Measurements from ENCODE around the gene GBP6. TPM values are rescaled to one million over a fixed set of nuclear protein-coding genes. Genes with fewer than 3 reads are reported as not detected.

The GBP6 gene
- total RNA-seq, 5 donors from 2014 or later (not counting 1 experiment from before 2014, with no cell fraction given): 0.13 to 0.83 (median 0.18) TPM; not detected in 1

DNA sequence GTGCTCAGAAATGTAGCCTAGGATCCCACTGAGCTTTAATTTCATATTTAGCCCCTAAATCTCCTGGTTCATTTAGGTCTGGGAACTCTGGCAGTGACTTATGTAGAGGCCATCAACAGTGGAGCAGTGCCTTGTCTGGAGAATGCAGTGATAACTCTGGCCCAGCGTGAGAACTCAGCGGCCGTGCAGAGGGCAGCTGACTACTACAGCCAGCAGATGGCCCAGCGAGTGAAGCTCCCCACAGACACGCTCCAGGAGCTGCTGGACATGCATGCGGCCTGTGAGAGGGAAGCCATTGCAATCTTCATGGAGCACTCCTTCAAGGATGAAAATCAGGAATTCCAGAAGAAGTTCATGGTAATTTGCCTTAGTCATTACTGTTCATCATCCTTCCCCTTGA is 17.8 kb downstream of the GBP6 start:
- ChIA-PET POLR2A (no interaction called here), CTCF (interaction anchor here in 1 of 2 donors (0.7 kb wide), 1 partner anchor 72 kb away, joined by 9 read pairs; no protein-coding TSS in a partner anchor)
- Mint-ChIP-seq H3K27me3 (no peaks in the 10 kb centered on the region), H3K4me1 (no peaks in the 10 kb centered on the region), H3K36me3 (no peaks in the 10 kb centered on the region), H3K9me3 (no peaks in the 10 kb centered on the region), H3K27ac (no peak overlapping the region), H3K4me3 (no peak overlapping the region)
- Histone ChIP-seq H3K9me3 (no peaks in the 10 kb centered on the region), H3K36me3 (ENCODE audit: control insufficient read depth in 2 of 2, extremely low read depth in 1 of 2, insufficient read depth in 1 of 2, low read length in 1 of 2) (no peaks in the 10 kb centered on the region), H3K4me1 (ENCODE audit: control insufficient read depth in 1 of 2, extremely low read depth in 1 of 2, insufficient read depth in 2 of 2, low read length in 2 of 2) (no peaks in the 10 kb centered on the region), H3K27me3 (replicated peaks in 1 of 2; ENCODE audit: control insufficient read depth in 2 of 2, extremely low read depth in 1 of 2, insufficient read depth in 2 of 2, low read length in 1 of 2) (no peaks in the 10 kb centered on the region), H3K4me3 (ENCODE audit: control insufficient read depth in 1 of 2, extremely low read depth in 1 of 2, low read length in 1 of 2) (no peak overlapping the region), H3K27ac (ENCODE audit: low read length) (no peak overlapping the region)
- ATAC-seq (replicated peaks in 1 of 4) (no peak), DNase-seq (no peak)
- 98% methylated on average over 6 of the region's 6 CpGs for WGBS (ENCODE audit: insufficient coverage)

DNA sequence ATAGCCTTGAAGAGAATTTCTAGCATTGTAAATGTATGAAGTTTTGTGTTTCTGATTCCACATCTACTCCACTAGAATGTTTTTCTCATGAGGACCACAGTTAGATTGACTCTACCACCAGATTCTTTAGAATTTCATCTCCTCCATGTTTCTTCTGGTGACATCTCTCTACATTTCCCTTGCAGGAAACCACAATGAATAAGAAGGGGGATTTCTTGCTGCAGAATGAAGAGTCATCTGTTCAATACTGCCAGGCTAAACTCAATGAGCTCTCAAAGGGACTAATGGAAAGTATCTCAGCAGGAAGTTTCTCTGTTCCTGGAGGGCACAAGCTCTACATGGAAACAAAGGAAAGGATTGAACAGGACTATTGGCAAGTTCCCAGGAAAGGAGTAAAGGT is 18.6 kb downstream of the GBP6 start:
- ATAC-seq (replicated peaks in 1 of 4) (no peak), DNase-seq (no peak)
- H3K4me1 ChIP-seq (ENCODE audit: control insufficient read depth in 1 of 2, extremely low read depth in 1 of 2, insufficient read depth in 2 of 2, low read length in 2 of 2): no peaks in the 10 kb centered on the region
- ChIA-PET CTCF (no interaction called here), POLR2A (interaction anchor here in 1 of 2 donors (0.6 kb wide), 1 partner anchor 1916 kb away, joined by 5 read pairs; no protein-coding TSS in a partner anchor)
- Mint-ChIP-seq H3K36me3 (no peaks in the 10 kb centered on the region), H3K27me3 (no peaks in the 10 kb centered on the region), H3K4me1 (no peaks in the 10 kb centered on the region), H3K4me3 (no peak overlapping the region), H3K27ac (no peak overlapping the region), H3K9me3 (no peaks in the 10 kb centered on the region)
- no peaks in the 10 kb centered on the region for H3K9me3 ChIP-seq
- H3K27ac ChIP-seq (ENCODE audit: low read length): no peak overlapping the region
- H3K36me3 ChIP-seq (ENCODE audit: control insufficient read depth in 2 of 2, extremely low read depth in 1 of 2, insufficient read depth in 1 of 2, low read length in 1 of 2): no peaks in the 10 kb centered on the region
- H3K4me3 ChIP-seq (ENCODE audit: control insufficient read depth in 1 of 2, extremely low read depth in 1 of 2, low read length in 1 of 2): no peak overlapping the region
- H3K27me3 ChIP-seq (replicated peaks in 1 of 2; ENCODE audit: control insufficient read depth in 2 of 2, extremely low read depth in 1 of 2, insufficient read depth in 2 of 2, low read length in 1 of 2): no peaks in the 10 kb centered on the region

DNA sequence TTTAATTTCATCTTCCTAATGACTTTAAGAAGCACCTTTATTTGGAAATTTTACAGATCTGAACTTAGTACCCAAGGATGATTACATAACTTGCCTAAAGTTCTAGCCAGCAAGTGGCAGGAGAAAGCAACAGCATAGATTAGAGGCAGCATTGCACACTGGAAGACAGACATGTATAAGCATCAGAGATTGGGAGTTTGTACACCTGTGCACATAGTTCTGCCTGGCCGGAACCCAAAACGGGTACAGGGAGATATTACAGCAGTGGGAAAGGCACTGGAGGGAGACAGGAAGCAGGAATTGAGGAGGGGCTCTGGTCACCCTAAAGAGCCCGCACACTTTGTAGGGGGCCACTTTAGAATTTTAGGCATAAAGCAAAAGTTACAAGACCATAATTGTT is 19.3 kb downstream of the GBP6 start:
- POLR2A ChIA-PET: interaction anchor here in 1 of 2 donors (0.6 kb wide), 1 partner anchor 1917 kb away, joined by 5 read pairs; no protein-coding TSS in a partner anchor
- H3K27ac ChIP-seq (ENCODE audit: low read length): no peak overlapping the region
- CTCF ChIA-PET: no interaction called here
- Mint-ChIP-seq H3K27ac (no peak overlapping the region), H3K27me3 (no peaks in the 10 kb centered on the region), H3K4me3 (no peak overlapping the region), H3K4me1 (no peaks in the 10 kb centered on the region), H3K9me3 (no peaks in the 10 kb centered on the region), H3K36me3 (no peaks in the 10 kb centered on the region)
- ATAC-seq (replicated peaks in 1 of 4) (no peak), DNase-seq (no peak)
- H3K9me3 ChIP-seq: no peaks in the 10 kb centered on the region
- no peak overlapping the region for H3K4me3 ChIP-seq (ENCODE audit: control insufficient read depth in 1 of 2, extremely low read depth in 1 of 2, low read length in 1 of 2)
- WGBS (ENCODE audit: insufficient coverage): 90% methylated on average over 2 of the region's 3 CpGs
- no peaks in the 10 kb centered on the region for H3K4me1 ChIP-seq (ENCODE audit: control insufficient read depth in 1 of 2, extremely low read depth in 1 of 2, insufficient read depth in 2 of 2, low read length in 2 of 2)
- no peaks in the 10 kb centered on the region for H3K36me3 ChIP-seq (ENCODE audit: control insufficient read depth in 2 of 2, extremely low read depth in 1 of 2, insufficient read depth in 1 of 2, low read length in 1 of 2)
- no peaks in the 10 kb centered on the region for H3K27me3 ChIP-seq (replicated peaks in 1 of 2; ENCODE audit: control insufficient read depth in 2 of 2, extremely low read depth in 1 of 2, insufficient read depth in 2 of 2, low read length in 1 of 2)

DNA sequence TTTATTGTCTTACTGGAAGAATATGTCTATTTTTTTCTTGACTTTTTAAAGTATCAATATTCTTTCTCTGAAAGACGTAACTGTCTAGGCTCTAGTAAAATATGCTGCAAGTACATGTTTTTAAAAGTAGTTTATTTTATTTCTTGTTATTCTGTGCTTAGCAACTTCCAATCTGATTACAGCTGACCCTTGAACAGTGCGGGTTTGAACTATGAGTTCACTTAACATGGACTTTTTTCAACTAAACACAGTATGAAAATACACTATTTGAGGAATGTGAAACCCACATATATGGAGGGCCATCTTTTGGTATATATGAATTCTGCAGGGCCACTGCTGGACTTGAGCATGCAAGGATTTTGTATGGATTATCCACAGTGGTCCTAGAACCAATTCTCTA is 26.8 kb downstream of the GBP6 start:
- no peaks in the 10 kb centered on the region for H3K4me1 ChIP-seq (ENCODE audit: control insufficient read depth in 1 of 2, extremely low read depth in 1 of 2, insufficient read depth in 2 of 2, low read length in 2 of 2)
- H3K27me3 ChIP-seq (replicated peaks in 1 of 2; ENCODE audit: control insufficient read depth in 2 of 2, extremely low read depth in 1 of 2, insufficient read depth in 2 of 2, low read length in 1 of 2): no peaks in the 10 kb centered on the region
- Mint-ChIP-seq H3K27ac (no peak overlapping the region), H3K9me3 (peaks cover 5 to 11% (median 5%) of the 10 kb centered on the region in 3 donors), H3K4me3 (no peak overlapping the region), H3K27me3 (no peaks in the 10 kb centered on the region), H3K36me3 (peaks cover 5% of the 10 kb centered on the region), H3K4me1 (no peaks in the 10 kb centered on the region)
- no peak overlapping the region for H3K27ac ChIP-seq (ENCODE audit: low read length)
- H3K9me3 ChIP-seq: no peaks in the 10 kb centered on the region
- H3K4me3 ChIP-seq (ENCODE audit: control insufficient read depth in 1 of 2, extremely low read depth in 1 of 2, low read length in 1 of 2): no peak overlapping the region
- no peaks in the 10 kb centered on the region for H3K36me3 ChIP-seq (ENCODE audit: control insufficient read depth in 2 of 2, extremely low read depth in 1 of 2, insufficient read depth in 1 of 2, low read length in 1 of 2)
- POLR2A ChIA-PET: no interaction called here
- no peak for DNase-seq
- no CpG with 5 or more reads among the region's 2 CpGs for WGBS (ENCODE audit: insufficient coverage)
- no peak for ATAC-seq (replicated peaks in 1 of 4)
- CTCF ChIA-PET: no interaction called here

DNA sequence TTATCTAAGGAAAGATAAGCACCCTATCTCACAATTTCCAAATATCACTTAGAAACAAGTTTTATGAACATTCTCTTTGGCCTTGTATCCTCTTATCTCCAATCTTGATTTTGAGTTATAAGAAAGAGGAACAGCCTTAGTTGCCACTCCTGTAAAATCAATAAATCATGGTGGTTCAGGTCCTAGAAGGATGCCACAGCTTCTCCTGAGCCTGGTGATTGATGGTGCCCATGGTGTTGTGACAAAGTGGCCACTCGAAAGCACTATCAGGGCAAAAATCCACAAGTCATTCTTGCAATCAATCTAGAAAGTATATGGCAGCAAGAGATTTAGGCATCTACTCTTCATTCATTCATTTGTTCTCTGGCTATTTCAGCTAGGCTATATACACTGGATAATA is 27.8 kb downstream of the GBP6 start:
- ChIA-PET POLR2A (no interaction called here), CTCF (no interaction called here)
- Mint-ChIP-seq H3K36me3 (peaks cover 5% of the 10 kb centered on the region), H3K4me1 (no peaks in the 10 kb centered on the region), H3K27me3 (no peaks in the 10 kb centered on the region), H3K4me3 (no peak overlapping the region), H3K9me3 (peaks cover 5 to 17% (median 6%) of the 10 kb centered on the region in 3 donors), H3K27ac (no peak overlapping the region)
- ATAC-seq (replicated peaks in 1 of 4): no peak
- Histone ChIP-seq H3K27ac (ENCODE audit: low read length) (no peak overlapping the region), H3K27me3 (replicated peaks in 1 of 2; ENCODE audit: control insufficient read depth in 2 of 2, extremely low read depth in 1 of 2, insufficient read depth in 2 of 2, low read length in 1 of 2) (no peaks in the 10 kb centered on the region), H3K36me3 (ENCODE audit: control insufficient read depth in 2 of 2, extremely low read depth in 1 of 2, insufficient read depth in 1 of 2, low read length in 1 of 2) (no peaks in the 10 kb centered on the region), H3K4me3 (ENCODE audit: control insufficient read depth in 1 of 2, extremely low read depth in 1 of 2, low read length in 1 of 2) (no peak overlapping the region), H3K4me1 (ENCODE audit: control insufficient read depth in 1 of 2, extremely low read depth in 1 of 2, insufficient read depth in 2 of 2, low read length in 2 of 2) (no peaks in the 10 kb centered on the region), H3K9me3 (no peaks in the 10 kb centered on the region)
- no peak for DNase-seq
- no CpG with 5 or more reads among the region's 1 CpG for WGBS (ENCODE audit: insufficient coverage)

DNA sequence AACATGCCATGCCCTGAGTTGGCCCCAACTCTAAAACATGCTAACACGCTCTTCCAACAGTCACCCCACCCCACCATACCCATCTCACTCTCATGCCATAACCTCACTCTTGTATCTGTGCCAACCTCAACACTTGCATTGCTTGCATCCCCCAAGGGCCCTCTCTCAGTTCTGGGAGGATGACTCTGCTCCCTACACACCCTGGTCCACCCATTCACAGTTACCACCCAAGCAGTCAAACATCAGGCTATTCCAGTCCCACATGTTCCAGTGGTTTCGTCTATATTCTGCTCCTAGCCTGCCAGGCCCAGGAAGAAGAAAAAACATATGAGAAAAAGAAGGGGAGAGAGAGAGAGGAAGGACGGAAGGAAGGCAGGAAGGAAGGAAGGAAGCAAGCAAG is 31.0 kb downstream of the GBP6 start:
- H3K4me3 ChIP-seq (ENCODE audit: control insufficient read depth in 1 of 2, extremely low read depth in 1 of 2, low read length in 1 of 2): no peak overlapping the region
- no peaks in the 10 kb centered on the region for H3K4me1 ChIP-seq (ENCODE audit: control insufficient read depth in 1 of 2, extremely low read depth in 1 of 2, insufficient read depth in 2 of 2, low read length in 2 of 2)
- DNase-seq: no peak
- peaks cover 5% of the 10 kb centered on the region for H3K36me3 Mint-ChIP-seq
- 90% methylated on average over 1 of the region's 3 CpGs for WGBS (ENCODE audit: insufficient coverage)
- H3K27ac ChIP-seq (ENCODE audit: low read length): no peak overlapping the region
- H3K4me1 Mint-ChIP-seq: no peaks in the 10 kb centered on the region
- CTCF ChIA-PET: no interaction called here
- no peaks in the 10 kb centered on the region for H3K27me3 ChIP-seq (replicated peaks in 1 of 2; ENCODE audit: control insufficient read depth in 2 of 2, extremely low read depth in 1 of 2, insufficient read depth in 2 of 2, low read length in 1 of 2)
- no peaks in the 10 kb centered on the region for H3K27me3 Mint-ChIP-seq
- H3K27ac Mint-ChIP-seq: no peak overlapping the region
- H3K4me3 Mint-ChIP-seq: no peak overlapping the region
- H3K9me3 Mint-ChIP-seq: peaks cover 5 to 27% (median 22%) of the 10 kb centered on the region in 3 donors
- no peaks in the 10 kb centered on the region for H3K9me3 ChIP-seq
- H3K36me3 ChIP-seq (ENCODE audit: control insufficient read depth in 2 of 2, extremely low read depth in 1 of 2, insufficient read depth in 1 of 2, low read length in 1 of 2): no peaks in the 10 kb centered on the region
- POLR2A ChIA-PET: no interaction called here
- ATAC-seq (replicated peaks in 1 of 4): no peak

DNA sequence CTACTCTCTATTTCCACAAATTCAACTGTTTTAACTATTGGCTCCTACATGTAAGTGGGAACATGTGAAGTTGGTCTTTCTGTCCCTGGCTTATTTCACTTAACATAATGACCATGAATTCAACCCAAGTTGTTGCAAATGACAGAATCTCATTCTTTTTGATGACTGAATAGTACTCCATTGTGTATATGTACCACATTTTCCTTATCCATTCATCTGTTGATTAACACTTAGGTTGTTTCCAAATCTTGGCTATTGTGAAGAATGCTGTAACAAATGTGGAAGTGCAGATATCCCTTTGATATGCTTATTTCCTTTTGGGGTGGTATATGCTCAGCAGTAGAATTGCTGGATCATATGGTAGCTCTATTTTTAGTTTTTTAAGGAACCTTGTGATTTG is 33.0 kb downstream of the GBP6 start:
- Histone ChIP-seq H3K27me3 (replicated peaks in 1 of 2; ENCODE audit: control insufficient read depth in 2 of 2, extremely low read depth in 1 of 2, insufficient read depth in 2 of 2, low read length in 1 of 2) (no peaks in the 10 kb centered on the region), H3K36me3 (ENCODE audit: control insufficient read depth in 2 of 2, extremely low read depth in 1 of 2, insufficient read depth in 1 of 2, low read length in 1 of 2) (no peaks in the 10 kb centered on the region), H3K4me3 (ENCODE audit: control insufficient read depth in 1 of 2, extremely low read depth in 1 of 2, low read length in 1 of 2) (no peak overlapping the region), H3K27ac (ENCODE audit: low read length) (no peak overlapping the region), H3K4me1 (ENCODE audit: control insufficient read depth in 1 of 2, extremely low read depth in 1 of 2, insufficient read depth in 2 of 2, low read length in 2 of 2) (no peaks in the 10 kb centered on the region), H3K9me3 (no peaks in the 10 kb centered on the region)
- Mint-ChIP-seq H3K4me3 (no peak overlapping the region), H3K27ac (no peak overlapping the region), H3K9me3 (peaks cover 5 to 27% (median 22%) of the 10 kb centered on the region in 3 donors), H3K36me3 (peaks cover 5% of the 10 kb centered on the region), H3K4me1 (no peaks in the 10 kb centered on the region), H3K27me3 (no peaks in the 10 kb centered on the region)
- CTCF ChIA-PET: no interaction called here
- POLR2A ChIA-PET: interaction anchor here in 1 of 2 donors (0.7 kb wide), 1 partner anchor 55 kb away, joined by 3 read pairs; no protein-coding TSS in a partner anchor
- ATAC-seq (replicated peaks in 1 of 4): no peak
- no peak for DNase-seq

Measured in T-cell (primary cell).